ENCODE measurements around the gene SLC25A21. TPM values are rescaled to one million over a fixed set of nuclear protein-coding genes. Genes with fewer than 3 reads are reported as not detected.

SLC25A21 gene
- total and polyA plus RNA-seq, 2 experiments from 2014 or later = 10.6 to 12.1 TPM

- no peak for TF ChIP-seq JUNB (IDR thresholded peaks at IDR 0.05; ENCODE audit: unreplicated experiment)
- no peak for TF ChIP-seq STAT1 (IDR thresholded peaks at IDR 0.05; ENCODE audit: unreplicated experiment)
- TF ChIP-seq EZH2phosphoT487 (IDR thresholded peaks at IDR 0.05; ENCODE audit: unreplicated experiment) = no peak
- TF ChIP-seq POLR2AphosphoS5 (IDR thresholded peaks at IDR 0.05; ENCODE audit: low read depth) = no peak
- no peak for TF ChIP-seq EZH2 (IDR thresholded peaks at IDR 0.05; ENCODE audit: low read depth, unreplicated experiment)
- no peak for TF ChIP-seq NANOG (IDR thresholded peaks at IDR 0.05; ENCODE audit: borderline replicate concordance)
- TF ChIP-seq, protein P1, sequence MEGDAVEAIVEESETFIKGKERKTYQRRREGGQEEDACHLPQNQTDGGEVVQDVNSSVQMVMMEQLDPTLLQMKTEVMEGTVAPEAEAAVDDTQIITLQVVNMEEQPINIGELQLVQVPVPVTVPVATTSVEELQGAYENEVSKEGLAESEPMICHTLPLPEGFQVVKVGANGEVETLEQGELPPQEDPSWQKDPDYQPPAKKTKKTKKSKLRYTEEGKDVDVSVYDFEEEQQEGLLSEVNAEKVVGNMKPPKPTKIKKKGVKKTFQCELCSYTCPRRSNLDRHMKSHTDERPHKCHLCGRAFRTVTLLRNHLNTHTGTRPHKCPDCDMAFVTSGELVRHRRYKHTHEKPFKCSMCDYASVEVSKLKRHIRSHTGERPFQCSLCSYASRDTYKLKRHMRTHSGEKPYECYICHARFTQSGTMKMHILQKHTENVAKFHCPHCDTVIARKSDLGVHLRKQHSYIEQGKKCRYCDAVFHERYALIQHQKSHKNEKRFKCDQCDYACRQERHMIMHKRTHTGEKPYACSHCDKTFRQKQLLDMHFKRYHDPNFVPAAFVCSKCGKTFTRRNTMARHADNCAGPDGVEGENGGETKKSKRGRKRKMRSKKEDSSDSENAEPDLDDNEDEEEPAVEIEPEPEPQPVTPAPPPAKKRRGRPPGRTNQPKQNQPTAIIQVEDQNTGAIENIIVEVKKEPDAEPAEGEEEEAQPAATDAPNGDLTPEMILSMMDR (conservative IDR thresholded peaks at IDR 0.05; ENCODE audit: low read depth in 2 of 2) = no peak
- no peak for TF ChIP-seq ZNF114 (CRISPR knock-in tag; IDR thresholded peaks at IDR 0.05)
- TF ChIP-seq, protein P2, sequence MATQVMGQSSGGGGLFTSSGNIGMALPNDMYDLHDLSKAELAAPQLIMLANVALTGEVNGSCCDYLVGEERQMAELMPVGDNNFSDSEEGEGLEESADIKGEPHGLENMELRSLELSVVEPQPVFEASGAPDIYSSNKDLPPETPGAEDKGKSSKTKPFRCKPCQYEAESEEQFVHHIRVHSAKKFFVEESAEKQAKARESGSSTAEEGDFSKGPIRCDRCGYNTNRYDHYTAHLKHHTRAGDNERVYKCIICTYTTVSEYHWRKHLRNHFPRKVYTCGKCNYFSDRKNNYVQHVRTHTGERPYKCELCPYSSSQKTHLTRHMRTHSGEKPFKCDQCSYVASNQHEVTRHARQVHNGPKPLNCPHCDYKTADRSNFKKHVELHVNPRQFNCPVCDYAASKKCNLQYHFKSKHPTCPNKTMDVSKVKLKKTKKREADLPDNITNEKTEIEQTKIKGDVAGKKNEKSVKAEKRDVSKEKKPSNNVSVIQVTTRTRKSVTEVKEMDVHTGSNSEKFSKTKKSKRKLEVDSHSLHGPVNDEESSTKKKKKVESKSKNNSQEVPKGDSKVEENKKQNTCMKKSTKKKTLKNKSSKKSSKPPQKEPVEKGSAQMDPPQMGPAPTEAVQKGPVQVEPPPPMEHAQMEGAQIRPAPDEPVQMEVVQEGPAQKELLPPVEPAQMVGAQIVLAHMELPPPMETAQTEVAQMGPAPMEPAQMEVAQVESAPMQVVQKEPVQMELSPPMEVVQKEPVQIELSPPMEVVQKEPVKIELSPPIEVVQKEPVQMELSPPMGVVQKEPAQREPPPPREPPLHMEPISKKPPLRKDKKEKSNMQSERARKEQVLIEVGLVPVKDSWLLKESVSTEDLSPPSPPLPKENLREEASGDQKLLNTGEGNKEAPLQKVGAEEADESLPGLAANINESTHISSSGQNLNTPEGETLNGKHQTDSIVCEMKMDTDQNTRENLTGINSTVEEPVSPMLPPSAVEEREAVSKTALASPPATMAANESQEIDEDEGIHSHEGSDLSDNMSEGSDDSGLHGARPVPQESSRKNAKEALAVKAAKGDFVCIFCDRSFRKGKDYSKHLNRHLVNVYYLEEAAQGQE (IDR thresholded peaks at IDR 0.05; ENCODE audit: unreplicated experiment) = no peak
- no peak for TF ChIP-seq CREB1 (CRISPR knock-in tag; IDR thresholded peaks at IDR 0.05; ENCODE audit: low read depth)
- no peak for TF ChIP-seq ZNF331 (CRISPR knock-in tag; IDR thresholded peaks at IDR 0.05; ENCODE audit: low read depth)
- TF ChIP-seq ZNF462 (CRISPR knock-in tag; IDR thresholded peaks at IDR 0.05) = no peak
- TF ChIP-seq, protein P3, sequence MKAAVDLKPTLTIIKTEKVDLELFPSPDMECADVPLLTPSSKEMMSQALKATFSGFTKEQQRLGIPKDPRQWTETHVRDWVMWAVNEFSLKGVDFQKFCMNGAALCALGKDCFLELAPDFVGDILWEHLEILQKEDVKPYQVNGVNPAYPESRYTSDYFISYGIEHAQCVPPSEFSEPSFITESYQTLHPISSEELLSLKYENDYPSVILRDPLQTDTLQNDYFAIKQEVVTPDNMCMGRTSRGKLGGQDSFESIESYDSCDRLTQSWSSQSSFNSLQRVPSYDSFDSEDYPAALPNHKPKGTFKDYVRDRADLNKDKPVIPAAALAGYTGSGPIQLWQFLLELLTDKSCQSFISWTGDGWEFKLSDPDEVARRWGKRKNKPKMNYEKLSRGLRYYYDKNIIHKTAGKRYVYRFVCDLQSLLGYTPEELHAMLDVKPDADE (IDR thresholded peaks at IDR 0.05) = no peak
- Histone ChIP-seq H3F3A (replicated peaks; ENCODE audit: low read depth) (no peaks in the 10 kb centered on the region), H3K4me2 (no peak overlapping the region), H3K4me3 (no peak overlapping the region), H3K4me1 (ENCODE audit: insufficient read depth) (peaks cover 26% of the 10 kb centered on the region), H3K27ac (ENCODE audit: low read depth) (no peak overlapping the region), H3K9me2 (ENCODE audit: insufficient read depth) (no peaks in the 10 kb centered on the region), H3K36me3 (ENCODE audit: insufficient read depth) (no peaks in the 10 kb centered on the region), H3K79me2 (replicated peaks; ENCODE audit: insufficient read depth) (no peaks in the 10 kb centered on the region; the same call in 1 of the 2 replicates), H3K27me3 (ENCODE audit: insufficient read depth) (no peaks in the 10 kb centered on the region), H4K20me1 (replicated peaks; ENCODE audit: insufficient read depth) (no peaks in the 10 kb centered on the region), H2AFZ (no peak overlapping the region)
- Mint-ChIP-seq H3K9me3 (peaks cover 6% of the 10 kb centered on the region), H3K4me3 (no peak overlapping the region), H3K4me1 (peaks cover 41% of the 10 kb centered on the region), H3K36me3 (ENCODE audit: low read depth) (peaks cover 15% of the 10 kb centered on the region), H3K27ac (no peak overlapping the region), H3K27me3 (ENCODE audit: insufficient read depth, low read depth, poor library complexity) (peaks cover 7% of the 10 kb centered on the region)
- ATAC-seq = no peak
- no peak for DNase-seq (ENCODE audit: low spot score)
Observed at GRCh38 chr14:37165794-37166193, 6.6 kb downstream of the SLC25A21 start.

All from GM23338 (cell line).